PC-9 (cell line): Measurements from ENCODE around the gene PHYKPL. TPM values are rescaled to one million over a fixed set of nuclear protein-coding genes. Genes with fewer than 3 reads are reported as not detected.

Experiments used
- BruUV-seq: library from RNA; stranded (reverse); fragments of 400-500 nt; replicated peaks from 2 replicates; lab custom pipeline; 2021; lab: Mats Ljungman, UMichigan
- CTCF ChIA-PET: fragments of 300-600 bp; sonication (Branson Sonifier 250); formaldehyde crosslinking; loops from one replicate; lab custom pipeline; 2022; ENCODE audit warnings: antibody characterized with exemption; lab: Charles Lee
- POLR2A ChIA-PET: fragments of 300-600 bp; sonication (Branson Sonifier 250); formaldehyde crosslinking; loops from one replicate; lab custom pipeline; 2022; ENCODE audit warnings: antibody characterized with exemption; ENCODE audit not compliant: unreplicated experiment; lab: Charles Lee
- DNase-seq, 2 experiments: peaks; one replicate each; pipeline versions ENCODE4 v3.0.0 to v3.0.0-alpha.2; 2015 to 2022; ENCODE audit warnings: mixed read lengths in 1 of 2
- H2AFZ ChIP-seq: fragments of 200-600 bp; sonication (generic); 2 replicates; pipeline ENCODE4 v1.8.1; 2017; ENCODE audit warnings: antibody characterized with exemption
- H3F3A ChIP-seq: fragments of 200-600 bp; sonication (generic); 2 replicates; pipeline ENCODE4 v1.8.1; 2017; ENCODE audit warnings: antibody characterized with exemption, mild to moderate bottlenecking, low read depth; ENCODE audit not compliant: insufficient read depth
- H3K27ac ChIP-seq: fragments of 200-600 bp; sonication (generic); 2 replicates; pipeline ENCODE4 v1.6.1; 2016; ENCODE audit warnings: mixed run types
- H3K27me3 ChIP-seq: fragments of 200-600 bp; sonication (generic); 2 replicates; pipeline ENCODE4 v1.6.1; 2016; ENCODE audit warnings: low read depth, mixed run types; ENCODE audit not compliant: insufficient read depth
- H3K36me3 ChIP-seq: fragments of 200-600 bp; sonication (generic); 2 replicates; pipeline ENCODE4 v1.6.1; 2016; ENCODE audit warnings: low read depth, mixed run types
- H3K4me1 ChIP-seq: fragments of 200-600 bp; sonication (generic); replicated peaks from 2 replicates; pipeline ENCODE4 v1.6.1; 2016; ENCODE audit warnings: mixed run types; ENCODE audit not compliant: insufficient read depth
- H3K4me2 ChIP-seq: fragments of 200-600 bp; sonication (generic); 2 replicates; pipeline ENCODE4 v1.6.1; 2017; ENCODE audit warnings: mixed run types
- H3K4me3 ChIP-seq: fragments of 200-600 bp; sonication (generic); 2 replicates; pipeline ENCODE4 v1.6.1; 2016; ENCODE audit warnings: mixed run types
- H3K79me2 ChIP-seq: fragments of 200-600 bp; sonication (generic); 2 replicates; pipeline ENCODE4 v1.6.1; 2017; ENCODE audit warnings: low read depth, mixed run types
- H3K9me2 ChIP-seq: fragments of 200-600 bp; sonication (generic); 2 replicates; pipeline ENCODE4 v1.8.1; 2017; ENCODE audit warnings: mild to moderate bottlenecking; ENCODE audit not compliant: insufficient read depth
- H3K9me3 ChIP-seq: fragments of 200-600 bp; sonication (generic); 2 replicates; pipeline ENCODE4 v1.8.1; 2016; ENCODE audit warnings: low read depth; ENCODE audit not compliant: insufficient read depth
- H4K20me1 ChIP-seq: fragments of 200-600 bp; sonication (generic); 2 replicates; pipeline ENCODE4 v1.8.1; 2017; ENCODE audit not compliant: insufficient read depth
- EZH2 ChIP-seq: fragments of 200-600 bp; sonication (generic); IDR thresholded peaks from 2 replicates; pipeline ENCODE4 v1.8.0; 2017; ENCODE audit warnings: antibody characterized with exemption, low read depth
- intact Hi-C: fragments of 100-400 bp; cut with micrococcal nuclease; formaldehyde crosslinking; loops from one replicate; pipeline ENCODE4 v1.10.0; 2022; ENCODE audit not compliant: unreplicated experiment
- total RNA-seq: library from RNA; stranded (reverse); gene quantifications from 2 replicates; pipeline ENCODE4 v1.2.3, GENCODE V29; 2021
- TF ChIP-seq, protein P1 (sequence below): fragments of 200-600 bp; sonication (generic); conservative IDR thresholded peaks from 2 replicates; pipeline ENCODE4 v1.6.1; 2017; ENCODE audit warnings: mixed run types, antibody characterized with exemption, mild to moderate bottlenecking, moderate library complexity

Gene PHYKPL
- total RNA-seq, 1 experiment from 2014 or later: 73.7 TPM

DNA sequence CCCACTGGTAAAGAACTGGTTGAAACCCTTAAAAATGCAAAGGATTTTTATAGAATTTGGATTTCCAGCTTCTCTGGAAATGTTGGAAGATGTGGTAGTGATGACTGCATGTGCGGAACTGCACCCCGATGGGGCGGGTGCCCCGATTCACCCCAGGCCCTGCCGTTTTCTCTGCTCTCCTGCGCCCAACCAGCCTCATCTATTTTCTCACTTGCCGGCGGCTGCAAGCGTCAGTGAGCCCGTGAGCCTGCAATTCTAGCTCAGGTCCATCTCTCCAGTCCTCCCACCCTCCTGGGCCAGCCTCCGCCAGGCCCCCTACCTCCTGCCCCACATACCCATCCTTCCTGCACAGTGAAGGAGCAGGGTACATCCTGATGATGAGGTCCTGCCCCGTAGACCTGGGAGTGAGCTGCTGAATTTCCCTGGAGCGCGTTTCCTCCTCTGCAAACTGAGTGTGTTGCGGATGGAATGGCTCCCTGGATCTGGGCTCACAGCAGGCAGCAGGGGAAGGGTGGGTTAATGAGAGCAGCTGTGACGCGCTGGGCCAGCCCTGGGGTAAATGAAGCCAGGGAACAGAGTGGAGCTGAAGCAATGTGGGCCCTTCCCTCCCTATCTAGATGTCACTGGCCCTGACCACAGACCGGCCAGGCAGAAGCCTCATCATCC is 45.9 kb upstream of the PHYKPL start:
- Histone ChIP-seq H3K36me3 (no peaks in the 10 kb centered on the region), H3F3A (no peaks in the 10 kb centered on the region), H3K4me2 (no peak overlapping the region), H3K4me1 (no peaks in the 10 kb centered on the region), H3K27me3 (peaks cover 96% of the 10 kb centered on the region), H4K20me1 (no peaks in the 10 kb centered on the region), H3K9me3 (peaks cover 5% of the 10 kb centered on the region; the same call in 1 of the 2 replicates), H3K79me2 (no peaks in the 10 kb centered on the region), H3K27ac (no peak overlapping the region), H3K9me2 (no peaks in the 10 kb centered on the region), H2AFZ (no peak overlapping the region), H3K4me3 (no peak overlapping the region)
- intact Hi-C loops: no loop called here
- ChIA-PET POLR2A (no interaction called here), CTCF (no interaction called here)
- TF ChIP-seq EZH2: no peak
- TF ChIP-seq, protein P1, sequence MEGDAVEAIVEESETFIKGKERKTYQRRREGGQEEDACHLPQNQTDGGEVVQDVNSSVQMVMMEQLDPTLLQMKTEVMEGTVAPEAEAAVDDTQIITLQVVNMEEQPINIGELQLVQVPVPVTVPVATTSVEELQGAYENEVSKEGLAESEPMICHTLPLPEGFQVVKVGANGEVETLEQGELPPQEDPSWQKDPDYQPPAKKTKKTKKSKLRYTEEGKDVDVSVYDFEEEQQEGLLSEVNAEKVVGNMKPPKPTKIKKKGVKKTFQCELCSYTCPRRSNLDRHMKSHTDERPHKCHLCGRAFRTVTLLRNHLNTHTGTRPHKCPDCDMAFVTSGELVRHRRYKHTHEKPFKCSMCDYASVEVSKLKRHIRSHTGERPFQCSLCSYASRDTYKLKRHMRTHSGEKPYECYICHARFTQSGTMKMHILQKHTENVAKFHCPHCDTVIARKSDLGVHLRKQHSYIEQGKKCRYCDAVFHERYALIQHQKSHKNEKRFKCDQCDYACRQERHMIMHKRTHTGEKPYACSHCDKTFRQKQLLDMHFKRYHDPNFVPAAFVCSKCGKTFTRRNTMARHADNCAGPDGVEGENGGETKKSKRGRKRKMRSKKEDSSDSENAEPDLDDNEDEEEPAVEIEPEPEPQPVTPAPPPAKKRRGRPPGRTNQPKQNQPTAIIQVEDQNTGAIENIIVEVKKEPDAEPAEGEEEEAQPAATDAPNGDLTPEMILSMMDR: no peak
- no TSS peak for BruUV-seq
- DNase-seq: no peak

DNA sequence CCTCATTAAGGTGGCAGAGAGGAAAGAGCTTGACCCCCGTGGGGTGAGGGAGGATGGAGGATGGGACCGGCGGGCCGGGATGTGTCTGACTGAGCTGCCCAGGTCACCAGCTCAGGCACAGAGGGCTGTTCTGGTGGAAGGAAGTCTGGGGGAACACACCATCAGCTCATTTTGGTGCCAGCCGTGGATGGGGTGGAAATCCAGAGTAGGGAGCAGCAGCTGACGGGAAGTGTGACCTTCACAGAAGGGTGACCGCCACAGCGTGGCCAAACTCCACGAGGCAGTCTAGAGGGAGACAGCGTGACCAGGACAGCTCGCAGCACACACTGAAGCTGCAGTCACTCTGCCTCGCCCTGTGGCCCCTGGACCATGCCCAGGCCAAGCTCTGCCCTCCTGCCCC is 45.3 kb upstream of the PHYKPL start:
- Histone ChIP-seq H2AFZ (no peak overlapping the region), H3F3A (no peaks in the 10 kb centered on the region), H3K4me1 (no peaks in the 10 kb centered on the region), H3K9me3 (no peaks in the 10 kb centered on the region), H3K4me3 (no peak overlapping the region), H3K4me2 (no peak overlapping the region), H3K36me3 (no peaks in the 10 kb centered on the region), H3K79me2 (no peaks in the 10 kb centered on the region), H3K9me2 (no peaks in the 10 kb centered on the region), H4K20me1 (no peaks in the 10 kb centered on the region), H3K27ac (no peak overlapping the region), H3K27me3 (peaks cover 96% of the 10 kb centered on the region)
- no peak for TF ChIP-seq EZH2
- TF ChIP-seq, protein P1: no peak
- ChIA-PET POLR2A (no interaction called here), CTCF (no interaction called here)
- DNase-seq: no peak
- BruUV-seq: no TSS peak
- intact Hi-C loops: no loop called here

DNA sequence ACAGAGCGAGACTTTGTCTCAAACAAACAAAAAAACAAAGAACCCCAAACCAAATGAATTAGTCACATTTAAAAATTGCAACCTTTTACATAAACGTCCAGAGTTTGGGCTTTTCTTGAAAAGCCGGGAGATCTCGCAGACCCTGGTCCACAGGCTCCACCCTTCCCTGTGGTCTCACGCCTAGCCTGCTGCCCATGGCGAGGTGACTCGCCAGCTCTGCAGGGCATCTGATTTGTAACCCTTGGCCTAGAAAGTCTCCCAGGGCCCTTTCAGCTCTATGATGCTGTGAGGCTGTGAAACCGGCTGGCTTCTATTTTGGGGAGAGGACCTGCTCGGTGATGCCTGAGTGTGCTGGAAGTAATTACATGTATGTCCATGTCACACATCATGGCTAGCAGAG is 44.7 kb upstream of the PHYKPL start:
- no peaks in the 10 kb centered on the region for H3K36me3 ChIP-seq
- H4K20me1 ChIP-seq: no peaks in the 10 kb centered on the region
- H3K4me2 ChIP-seq: no peak overlapping the region
- H3K9me2 ChIP-seq: no peaks in the 10 kb centered on the region
- ChIA-PET CTCF (no interaction called here), POLR2A (interaction anchor here (0.6 kb wide), 1 partner anchor 64 kb away, joined by 4 read pairs; no protein-coding TSS in a partner anchor)
- no peak for TF ChIP-seq EZH2
- TF ChIP-seq, protein P1: no peak
- DNase-seq: no peak
- H3K4me3 ChIP-seq: no peak overlapping the region
- H3K9me3 ChIP-seq: no peaks in the 10 kb centered on the region
- H3K27me3 ChIP-seq: peaks cover 96% of the 10 kb centered on the region
- H3F3A ChIP-seq: no peaks in the 10 kb centered on the region
- BruUV-seq: no TSS peak
- no peaks in the 10 kb centered on the region for H3K4me1 ChIP-seq
- intact Hi-C loops: no loop called here
- no peak overlapping the region for H3K27ac ChIP-seq
- no peaks in the 10 kb centered on the region for H3K79me2 ChIP-seq
- no peak overlapping the region for H2AFZ ChIP-seq
